ENCODE data around the gene RPL18.

GRCh38 chr19:48668332-48668731, 49.4 kb upstream of the RPL18 start:
- TF ChIP-seq CTCF (IDR thresholded peaks at IDR 0.05; ENCODE audit: borderline replicate concordance, extremely low read depth, low read length, poor library complexity, severe bottlenecking) (no peak), EZH2 (IDR thresholded peaks at IDR 0.05; ENCODE audit: borderline replicate concordance, low read depth, low read length, severe bottlenecking) (no peak)

All from DND-41 (cell line).